ENCODE measurements around the gene DNAJC5G. TPM values are rescaled to one million over a fixed set of nuclear protein-coding genes. Genes with fewer than 3 reads are reported as not detected.

The DNAJC5G gene
- total and polyA plus RNA-seq, 2 of the 13 experiments (the other 11 are each of a cell fraction or from before 2014, with no cell fraction given), result 0.05 TPM; not detected in 1

- TF ChIP-seq CTCF (CRISPR knock-in tag; IDR thresholded peaks at IDR 0.05) (peak; percentile 90), PRMT3 (CRISPR knock-in tag; IDR thresholded peaks at IDR 0.05; ENCODE audit: borderline replicate concordance, low read depth) (0 out of 2 replicates have a peak, but pooled peaks have one; percentile 48), ZNF713 (CRISPR knock-in tag; IDR thresholded peaks at IDR 0.05) (no peak), REPIN1 (CRISPR knock-in tag; IDR thresholded peaks at IDR 0.05; ENCODE audit: borderline replicate concordance, low read depth) (no peak), DMAP1 (CRISPR knock-in tag; IDR thresholded peaks at IDR 0.05) (peak; percentile 25; the same call in 1 of the 2 replicates), ZC3H13 (CRISPR knock-in tag; IDR thresholded peaks at IDR 0.05) (no peak), CEBPZ (IDR thresholded peaks at IDR 0.05; ENCODE audit: low read length) (no peak), KAT7 (CRISPR knock-in tag; IDR thresholded peaks at IDR 0.05; ENCODE audit: borderline replicate concordance) (peak; percentile 49; the same call in 1 of the 2 replicates), ZNF331 (CRISPR knock-in tag; IDR thresholded peaks at IDR 0.05) (peak; percentile 90), POLR2AphosphoS2 (IDR thresholded peaks at IDR 0.05; ENCODE audit: low read depth, low read length) (no peak), ZNF841 (CRISPR knock-in tag; IDR thresholded peaks at IDR 0.05; ENCODE audit: borderline replicate concordance) (no peak), CBX1 (IDR thresholded peaks at IDR 0.05; ENCODE audit: low read depth) (no peak), ZNF382 (CRISPR knock-in tag; IDR thresholded peaks at IDR 0.05; ENCODE audit: borderline replicate concordance) (no peak), TERF1 (CRISPR knock-in tag; IDR thresholded peaks at IDR 0.05) (no peak)
- TF ChIP-seq, protein P1, sequence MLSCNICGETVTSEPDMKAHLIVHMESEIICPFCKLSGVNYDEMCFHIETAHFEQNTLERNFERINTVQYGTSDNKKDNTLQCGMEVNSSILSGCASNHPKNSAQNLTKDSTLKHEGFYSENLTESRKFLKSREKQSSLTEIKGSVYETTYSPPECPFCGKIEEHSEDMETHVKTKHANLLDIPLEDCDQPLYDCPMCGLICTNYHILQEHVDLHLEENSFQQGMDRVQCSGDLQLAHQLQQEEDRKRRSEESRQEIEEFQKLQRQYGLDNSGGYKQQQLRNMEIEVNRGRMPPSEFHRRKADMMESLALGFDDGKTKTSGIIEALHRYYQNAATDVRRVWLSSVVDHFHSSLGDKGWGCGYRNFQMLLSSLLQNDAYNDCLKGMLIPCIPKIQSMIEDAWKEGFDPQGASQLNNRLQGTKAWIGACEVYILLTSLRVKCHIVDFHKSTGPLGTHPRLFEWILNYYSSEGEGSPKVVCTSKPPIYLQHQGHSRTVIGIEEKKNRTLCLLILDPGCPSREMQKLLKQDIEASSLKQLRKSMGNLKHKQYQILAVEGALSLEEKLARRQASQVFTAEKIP (CRISPR knock-in tag; IDR thresholded peaks at IDR 0.05; ENCODE audit: borderline replicate concordance), result no peak
- TF ChIP-seq, protein P2, sequence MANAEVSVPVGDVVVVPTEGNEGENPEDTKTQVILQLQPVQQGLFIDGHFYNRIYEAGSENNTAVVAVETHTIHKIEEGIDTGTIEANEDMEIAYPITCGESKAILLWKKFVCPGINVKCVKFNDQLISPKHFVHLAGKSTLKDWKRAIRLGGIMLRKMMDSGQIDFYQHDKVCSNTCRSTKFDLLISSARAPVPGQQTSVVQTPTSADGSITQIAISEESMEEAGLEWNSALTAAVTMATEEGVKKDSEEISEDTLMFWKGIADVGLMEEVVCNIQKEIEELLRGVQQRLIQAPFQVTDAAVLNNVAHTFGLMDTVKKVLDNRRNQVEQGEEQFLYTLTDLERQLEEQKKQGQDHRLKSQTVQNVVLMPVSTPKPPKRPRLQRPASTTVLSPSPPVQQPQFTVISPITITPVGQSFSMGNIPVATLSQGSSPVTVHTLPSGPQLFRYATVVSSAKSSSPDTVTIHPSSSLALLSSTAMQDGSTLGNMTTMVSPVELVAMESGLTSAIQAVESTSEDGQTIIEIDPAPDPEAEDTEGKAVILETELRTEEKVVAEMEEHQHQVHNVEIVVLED (CRISPR knock-in tag; IDR thresholded peaks at IDR 0.05; ENCODE audit: borderline replicate concordance), result peak; percentile 54; the same call in 1 of the 2 replicates
- TF ChIP-seq, protein P3, sequence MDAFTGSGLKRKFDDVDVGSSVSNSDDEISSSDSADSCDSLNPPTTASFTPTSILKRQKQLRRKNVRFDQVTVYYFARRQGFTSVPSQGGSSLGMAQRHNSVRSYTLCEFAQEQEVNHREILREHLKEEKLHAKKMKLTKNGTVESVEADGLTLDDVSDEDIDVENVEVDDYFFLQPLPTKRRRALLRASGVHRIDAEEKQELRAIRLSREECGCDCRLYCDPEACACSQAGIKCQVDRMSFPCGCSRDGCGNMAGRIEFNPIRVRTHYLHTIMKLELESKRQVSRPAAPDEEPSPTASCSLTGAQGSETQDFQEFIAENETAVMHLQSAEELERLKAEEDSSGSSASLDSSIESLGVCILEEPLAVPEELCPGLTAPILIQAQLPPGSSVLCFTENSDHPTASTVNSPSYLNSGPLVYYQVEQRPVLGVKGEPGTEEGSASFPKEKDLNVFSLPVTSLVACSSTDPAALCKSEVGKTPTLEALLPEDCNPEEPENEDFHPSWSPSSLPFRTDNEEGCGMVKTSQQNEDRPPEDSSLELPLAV (CRISPR knock-in tag; conservative IDR thresholded peaks at IDR 0.05; ENCODE audit: low read depth), result no peak
These were observed 10.3 kb upstream of the DNAJC5G start (continued) for GRCh38 chr2:27264753-27265535.
